Panc1 (cell line): ENCODE data around the gene DHRS7C.

ENCODE experiments used
- POLR2AphosphoS5 ChIP-seq: IDR thresholded peaks from 2 replicates; pipeline ENCODE4 v1.6.1; 2012; ENCODE audit warnings: mild to moderate bottlenecking, low read depth, low read length, moderate library complexity
- REST ChIP-seq, 2 experiments: IDR thresholded peaks; 2 replicates each; pipeline ENCODE4 v1.6.1; 2011 to 2012; ENCODE audit warnings: low read depth in 2 of 2, control low read depth in 1 of 2, low read length in 1 of 2, mild to moderate bottlenecking in 1 of 2, moderate library complexity in 1 of 2; ENCODE audit not compliant: insufficient read depth in 1 of 2
- TF ChIP-seq, protein P1 (sequence below): fragments of 450-650 bp; IDR thresholded peaks from 2 replicates; pipeline ENCODE4 v1.5.1; 2017; ENCODE audit warnings: mild to moderate bottlenecking

- TF ChIP-seq, protein P1, sequence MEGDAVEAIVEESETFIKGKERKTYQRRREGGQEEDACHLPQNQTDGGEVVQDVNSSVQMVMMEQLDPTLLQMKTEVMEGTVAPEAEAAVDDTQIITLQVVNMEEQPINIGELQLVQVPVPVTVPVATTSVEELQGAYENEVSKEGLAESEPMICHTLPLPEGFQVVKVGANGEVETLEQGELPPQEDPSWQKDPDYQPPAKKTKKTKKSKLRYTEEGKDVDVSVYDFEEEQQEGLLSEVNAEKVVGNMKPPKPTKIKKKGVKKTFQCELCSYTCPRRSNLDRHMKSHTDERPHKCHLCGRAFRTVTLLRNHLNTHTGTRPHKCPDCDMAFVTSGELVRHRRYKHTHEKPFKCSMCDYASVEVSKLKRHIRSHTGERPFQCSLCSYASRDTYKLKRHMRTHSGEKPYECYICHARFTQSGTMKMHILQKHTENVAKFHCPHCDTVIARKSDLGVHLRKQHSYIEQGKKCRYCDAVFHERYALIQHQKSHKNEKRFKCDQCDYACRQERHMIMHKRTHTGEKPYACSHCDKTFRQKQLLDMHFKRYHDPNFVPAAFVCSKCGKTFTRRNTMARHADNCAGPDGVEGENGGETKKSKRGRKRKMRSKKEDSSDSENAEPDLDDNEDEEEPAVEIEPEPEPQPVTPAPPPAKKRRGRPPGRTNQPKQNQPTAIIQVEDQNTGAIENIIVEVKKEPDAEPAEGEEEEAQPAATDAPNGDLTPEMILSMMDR, result peak; percentile 56; the same call in 1 of the 2 replicates
- TF ChIP-seq POLR2AphosphoS5 (no peak), REST (IDR thresholded peaks at IDR 0.05; ENCODE audit: insufficient read depth in 1 of 2, low read depth in 2 of 2, low read length in 1 of 2) (no peak)
Observed at GRCh38 chr17:9768381-9768934, 22.9 kb downstream of the DHRS7C start.
